Calu3 (cell line): ENCODE results near the gene MUCL3. TPM values are rescaled to one million over a fixed set of nuclear protein-coding genes. Genes with fewer than 3 reads are reported as not detected.

Experiments
- BruUV-seq: library from RNA; stranded (reverse); fragments of 400-500 nt; replicated peaks from 2 replicates; lab custom pipeline; 2021; lab: Mats Ljungman, UMichigan
- CTCF ChIA-PET: fragments of 300-600 bp; sonication (Branson Sonifier 250); formaldehyde crosslinking; loops from one replicate; lab custom pipeline; 2022; ENCODE audit warnings: antibody characterized with exemption; lab: Charles Lee
- DNase-seq: peaks from one replicate; pipeline ENCODE4 v3.0.0; 2022
- H3K27ac Mint-ChIP-seq: one replicate; pipeline ENCODE4 v1.8.0; 2022; ENCODE audit warnings: mixed read lengths; ENCODE audit not compliant: unreplicated experiment
- H3K27me3 Mint-ChIP-seq: one replicate; pipeline ENCODE4 v1.8.0; 2022; ENCODE audit warnings: mixed read lengths; ENCODE audit not compliant: unreplicated experiment
- H3K36me3 Mint-ChIP-seq: one replicate; pipeline ENCODE4 v1.8.0; 2022; ENCODE audit warnings: mild to moderate bottlenecking, moderate library complexity, mixed read lengths; ENCODE audit not compliant: insufficient read depth, unreplicated experiment
- H3K4me1 Mint-ChIP-seq: one replicate; pipeline ENCODE4 v1.8.0; 2022; ENCODE audit warnings: mild to moderate bottlenecking, low read depth, mixed read lengths; ENCODE audit not compliant: unreplicated experiment
- H3K4me3 Mint-ChIP-seq: one replicate; pipeline ENCODE4 v1.8.0; 2022; ENCODE audit warnings: mild to moderate bottlenecking, low read depth, moderate library complexity, mixed read lengths; ENCODE audit not compliant: unreplicated experiment
- H3K9me3 Mint-ChIP-seq: one replicate; pipeline ENCODE4 v1.8.0; 2022; ENCODE audit warnings: low read depth, mixed read lengths; ENCODE audit not compliant: unreplicated experiment
- intact Hi-C: fragments of 100-400 bp; cut with micrococcal nuclease; formaldehyde crosslinking; loops from one replicate; pipeline ENCODE4 v1.10.0; 2022; ENCODE audit not compliant: unreplicated experiment
- total RNA-seq: library from RNA; stranded (reverse); gene quantifications from 2 replicates; pipeline ENCODE4 v1.2.3, GENCODE V29; 2022
- TF ChIP-seq, protein P1 (sequence below): fragments of 200-600 bp; IDR thresholded peaks from one replicate; pipeline ENCODE4 v1.8.0; 2022; ENCODE audit warnings: antibody characterized with exemption; ENCODE audit not compliant: unreplicated experiment

Gene MUCL3
- total RNA-seq, 1 experiment from 2014 or later: 0.07 TPM

DNA sequence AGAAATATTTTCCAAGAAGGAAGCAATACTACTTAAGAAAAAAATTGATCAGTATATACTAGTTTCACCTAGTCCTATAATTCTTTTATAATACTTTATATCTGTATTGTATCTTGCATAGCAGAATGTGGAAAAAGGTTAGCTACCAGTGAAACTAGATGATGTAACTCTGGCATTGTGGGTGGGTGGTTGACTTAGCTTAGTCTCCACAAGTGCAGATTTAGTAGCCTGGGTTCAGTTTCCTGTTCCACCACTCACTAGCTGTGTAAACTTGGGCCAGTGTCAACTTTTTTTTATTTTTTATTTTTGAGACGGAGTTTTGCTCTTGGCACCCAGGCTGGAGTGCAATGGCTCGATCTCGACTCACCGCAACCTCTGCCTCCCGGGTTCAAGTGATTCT, 44.7 kb downstream of the MUCL3 start:
- TF ChIP-seq, protein P1, sequence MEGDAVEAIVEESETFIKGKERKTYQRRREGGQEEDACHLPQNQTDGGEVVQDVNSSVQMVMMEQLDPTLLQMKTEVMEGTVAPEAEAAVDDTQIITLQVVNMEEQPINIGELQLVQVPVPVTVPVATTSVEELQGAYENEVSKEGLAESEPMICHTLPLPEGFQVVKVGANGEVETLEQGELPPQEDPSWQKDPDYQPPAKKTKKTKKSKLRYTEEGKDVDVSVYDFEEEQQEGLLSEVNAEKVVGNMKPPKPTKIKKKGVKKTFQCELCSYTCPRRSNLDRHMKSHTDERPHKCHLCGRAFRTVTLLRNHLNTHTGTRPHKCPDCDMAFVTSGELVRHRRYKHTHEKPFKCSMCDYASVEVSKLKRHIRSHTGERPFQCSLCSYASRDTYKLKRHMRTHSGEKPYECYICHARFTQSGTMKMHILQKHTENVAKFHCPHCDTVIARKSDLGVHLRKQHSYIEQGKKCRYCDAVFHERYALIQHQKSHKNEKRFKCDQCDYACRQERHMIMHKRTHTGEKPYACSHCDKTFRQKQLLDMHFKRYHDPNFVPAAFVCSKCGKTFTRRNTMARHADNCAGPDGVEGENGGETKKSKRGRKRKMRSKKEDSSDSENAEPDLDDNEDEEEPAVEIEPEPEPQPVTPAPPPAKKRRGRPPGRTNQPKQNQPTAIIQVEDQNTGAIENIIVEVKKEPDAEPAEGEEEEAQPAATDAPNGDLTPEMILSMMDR: no peak
- no peak overlapping the region for H3K27ac Mint-ChIP-seq
- intact Hi-C loops: no loop called here
- H3K27me3 Mint-ChIP-seq: no peaks in the 10 kb centered on the region
- BruUV-seq: no TSS peak
- H3K9me3 Mint-ChIP-seq: peaks cover 2% of the 10 kb centered on the region
- CTCF ChIA-PET: interaction anchor here (0.6 to 1.6 kb wide), 3 partner anchors 20 to 43 kb away, joined by 3 to 4 read pairs (median 3); no protein-coding TSS in a partner anchor
- no peaks in the 10 kb centered on the region for H3K36me3 Mint-ChIP-seq
- no peak for DNase-seq
- H3K4me1 Mint-ChIP-seq: peaks cover 29% of the 10 kb centered on the region
- H3K4me3 Mint-ChIP-seq: no peak overlapping the region

- no TSS peak for BruUV-seq
- intact Hi-C loops: no loop called here
- CTCF ChIA-PET: no interaction called here
- H3K27me3 Mint-ChIP-seq: no peaks in the 10 kb centered on the region
- peaks cover 2% of the 10 kb centered on the region for H3K9me3 Mint-ChIP-seq
- H3K4me1 Mint-ChIP-seq: peaks cover 21% of the 10 kb centered on the region
- no peaks in the 10 kb centered on the region for H3K36me3 Mint-ChIP-seq
- TF ChIP-seq, protein P1: no peak
- no peak overlapping the region for H3K27ac Mint-ChIP-seq
- no peak overlapping the region for H3K4me3 Mint-ChIP-seq
- DNase-seq: no peak
These were observed 46.5 kb downstream of the MUCL3 start for GRCh38 chr6:30987304-30987703.

DNA sequence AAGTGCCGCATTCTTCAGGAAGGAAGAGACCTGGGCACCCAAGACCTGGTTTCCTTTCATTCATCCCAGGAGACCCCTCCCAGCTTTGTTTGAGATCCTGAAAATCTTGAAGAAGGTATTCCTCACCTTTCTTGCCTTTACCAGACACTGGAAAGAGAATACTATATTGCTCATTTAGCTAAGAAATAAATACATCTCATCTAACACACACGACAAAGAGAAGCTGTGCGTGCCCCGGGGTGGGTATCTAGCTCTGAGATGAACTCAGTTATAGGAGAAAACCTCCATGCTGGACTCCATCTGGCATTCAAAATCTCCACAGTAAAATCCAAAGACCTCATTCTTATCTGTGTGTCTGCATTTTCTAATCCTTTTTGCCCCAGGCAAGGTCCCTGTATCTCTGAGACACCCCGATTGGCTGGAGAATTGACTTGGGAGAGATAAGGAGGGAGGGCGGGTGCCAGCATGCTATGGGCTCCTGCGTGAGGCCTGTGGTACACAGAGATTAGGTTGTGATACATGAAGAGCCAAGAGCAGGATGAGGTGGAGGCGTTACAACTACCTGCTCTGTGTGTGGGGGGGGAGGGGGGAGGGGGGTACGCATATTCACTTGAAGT, 47.5 kb downstream of the MUCL3 start:
- Mint-ChIP-seq H3K9me3 (peaks cover 2% of the 10 kb centered on the region), H3K4me1 (peaks cover 11% of the 10 kb centered on the region), H3K27ac (no peak overlapping the region), H3K4me3 (no peak overlapping the region), H3K36me3 (no peaks in the 10 kb centered on the region), H3K27me3 (no peaks in the 10 kb centered on the region)
- no peak for DNase-seq
- TF ChIP-seq, protein P1: no peak
- CTCF ChIA-PET: interaction anchor here (1.0 kb wide), 1 partner anchor 53 kb away, joined by 3 read pairs; no protein-coding TSS in a partner anchor
- intact Hi-C loops: no loop called here
- BruUV-seq: no TSS peak

- no peak overlapping the region for H3K4me3 Mint-ChIP-seq
- H3K36me3 Mint-ChIP-seq: no peaks in the 10 kb centered on the region
- no peaks in the 10 kb centered on the region for H3K27me3 Mint-ChIP-seq
- TF ChIP-seq, protein P1: no peak
- no TSS peak for BruUV-seq
- CTCF ChIA-PET: interaction anchor here (1.1 to 1.3 kb wide), 2 partner anchors 9 to 89 kb away, joined by 3 to 4 read pairs; no protein-coding TSS in a partner anchor
- intact Hi-C loops: no loop called here
- no peak overlapping the region for H3K27ac Mint-ChIP-seq
- H3K4me1 Mint-ChIP-seq: no peaks in the 10 kb centered on the region
- no peak for DNase-seq
- no peaks in the 10 kb centered on the region for H3K9me3 Mint-ChIP-seq
These were observed 49.8 kb downstream of the MUCL3 start for GRCh38 chr6:30990422-30991086.
